HG03108 (cell line): Measurements from ENCODE around the gene SMCO4.
"Not testable (repeated sequence)": the region's sequence is repeated elsewhere in the genome, so short reads cannot be mapped to it uniquely, and the experiment has no call there.

Experiments
- ATAC-seq: cut with Tn5 transposase; IDR thresholded peaks from one replicate; pipeline ENCODE4 v1.9.1; 2021; ENCODE audit warnings: moderate library complexity; ENCODE audit not compliant: unreplicated experiment

Gene SMCO4, protein sequence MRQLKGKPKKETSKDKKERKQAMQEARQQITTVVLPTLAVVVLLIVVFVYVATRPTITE

DNA sequence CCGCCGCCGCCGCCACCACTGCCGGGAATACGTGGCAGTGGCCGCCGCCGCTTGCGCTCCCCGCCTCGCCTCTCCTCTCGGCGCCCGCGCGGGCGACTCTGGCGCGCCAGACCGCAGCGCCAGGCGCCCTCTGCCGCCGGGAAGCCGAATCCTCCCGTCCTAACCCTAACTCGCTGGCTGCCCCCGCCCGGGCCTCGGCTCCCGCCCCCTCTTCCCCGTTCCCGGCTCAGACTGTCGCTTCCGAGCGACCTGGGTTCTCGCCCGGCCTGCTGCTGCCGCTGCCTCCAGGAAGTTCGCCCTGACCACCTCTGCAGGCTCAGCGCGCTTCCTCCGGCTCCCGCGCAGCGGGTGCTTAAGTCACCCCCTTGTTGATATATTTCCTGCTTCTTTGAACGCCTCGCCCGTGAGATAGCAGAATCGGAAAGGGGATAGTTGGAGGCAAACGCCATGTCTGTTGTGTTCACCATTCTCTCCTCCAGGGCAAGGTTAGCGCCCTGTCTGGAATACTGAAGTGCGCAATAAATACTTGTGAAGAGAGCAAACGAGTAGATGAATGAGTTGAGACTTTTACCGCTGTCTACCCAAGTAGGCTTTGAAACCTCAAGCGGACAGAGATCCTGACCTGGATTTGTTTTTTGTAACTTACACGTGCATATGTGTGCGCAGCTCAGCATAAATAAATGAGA, at the start of gene SMCO4:
SMCO4 (minus strand) TSS at position 100 of the 686 bp plus-strand sequence. CDS start 64,202 bp downstream, outside the sequence.
- ATAC-seq = peak; percentile 82

- peak; percentile 64 for ATAC-seq
Observed at GRCh38 chr11:93591247-93591898, 48.2 kb upstream of the SMCO4 start.

DNA sequence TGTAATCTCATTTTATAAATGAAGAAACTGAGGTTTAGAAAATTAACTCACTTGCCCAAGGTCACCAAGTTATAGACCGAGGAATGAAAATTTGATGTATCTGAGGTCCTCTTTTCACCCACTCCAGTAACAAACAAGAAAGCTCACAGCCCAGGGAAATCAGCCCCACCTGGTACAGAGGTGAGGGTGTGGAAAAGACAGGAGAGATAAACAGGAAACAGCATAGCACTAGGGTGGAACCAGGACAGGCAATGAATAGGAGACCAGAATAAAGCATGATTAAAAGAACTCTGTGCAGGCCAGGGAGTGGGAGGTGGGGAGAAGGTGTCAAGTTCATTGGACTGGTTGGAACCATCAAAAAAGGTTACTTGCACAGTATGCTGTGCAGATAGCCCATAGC, 46.2 kb upstream of the SMCO4 start:
- no peak for ATAC-seq

DNA sequence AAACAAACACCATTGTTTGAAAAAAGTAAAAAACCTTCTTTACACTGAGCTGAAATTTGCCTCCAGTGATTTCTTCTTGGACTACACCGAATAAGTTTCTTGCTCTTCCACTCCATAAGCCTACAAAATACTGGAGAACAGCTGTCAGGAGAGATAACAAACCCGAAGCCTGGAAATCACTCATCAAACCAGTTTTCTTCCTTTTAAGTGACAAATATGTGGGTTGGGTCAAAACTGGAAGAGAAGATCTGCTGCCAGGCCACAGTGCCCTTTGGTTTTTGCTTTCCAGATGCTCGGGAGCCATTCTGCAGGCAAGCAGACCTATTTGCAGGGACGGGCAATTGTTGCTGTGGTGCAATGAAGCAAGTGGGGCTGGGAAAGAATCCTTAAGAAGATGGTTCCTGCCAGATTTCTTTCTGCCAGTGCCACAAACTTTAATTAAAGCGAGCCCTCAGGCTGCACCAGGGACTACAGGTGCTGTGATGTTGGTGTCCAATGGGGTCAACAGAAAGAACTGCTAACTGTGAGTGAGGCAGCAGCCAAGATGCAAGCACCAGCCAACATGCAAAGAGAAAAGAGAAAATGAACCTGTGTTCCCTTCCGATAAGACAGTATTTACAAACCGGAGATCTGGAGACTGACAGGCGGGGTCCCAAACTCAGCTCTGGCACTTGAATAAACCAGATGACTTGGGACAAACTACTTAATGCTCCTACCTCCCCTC, 44.8 kb upstream of the SMCO4 start:
- ATAC-seq = no peak

GRCh38 chr11:93587425-93587824, 44.2 kb upstream of the SMCO4 start:
- ATAC-seq = not testable (repeated sequence)

- no peak for ATAC-seq
Observed at GRCh38 chr11:93585758-93586157, 42.6 kb upstream of the SMCO4 start.

DNA sequence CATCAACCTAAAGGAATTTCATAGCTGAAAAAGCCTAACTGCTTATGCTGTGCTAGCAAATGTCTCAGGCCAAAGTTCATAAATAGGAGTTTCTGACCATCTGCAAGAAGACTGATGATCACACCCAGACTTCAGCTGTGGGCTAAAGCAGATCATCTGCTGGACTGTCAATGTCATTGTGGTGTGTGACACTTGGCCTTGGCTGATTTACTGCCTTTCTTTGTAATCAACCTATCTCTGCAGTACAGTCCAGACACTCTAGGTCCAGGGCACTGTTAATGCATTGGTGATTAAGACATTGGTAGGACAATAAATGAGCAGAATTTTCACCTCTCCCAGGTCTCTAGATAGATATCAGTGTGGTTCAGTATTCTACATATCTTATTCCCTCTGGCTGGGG, 40.3 kb upstream of the SMCO4 start:
- no peak for ATAC-seq

DNA sequence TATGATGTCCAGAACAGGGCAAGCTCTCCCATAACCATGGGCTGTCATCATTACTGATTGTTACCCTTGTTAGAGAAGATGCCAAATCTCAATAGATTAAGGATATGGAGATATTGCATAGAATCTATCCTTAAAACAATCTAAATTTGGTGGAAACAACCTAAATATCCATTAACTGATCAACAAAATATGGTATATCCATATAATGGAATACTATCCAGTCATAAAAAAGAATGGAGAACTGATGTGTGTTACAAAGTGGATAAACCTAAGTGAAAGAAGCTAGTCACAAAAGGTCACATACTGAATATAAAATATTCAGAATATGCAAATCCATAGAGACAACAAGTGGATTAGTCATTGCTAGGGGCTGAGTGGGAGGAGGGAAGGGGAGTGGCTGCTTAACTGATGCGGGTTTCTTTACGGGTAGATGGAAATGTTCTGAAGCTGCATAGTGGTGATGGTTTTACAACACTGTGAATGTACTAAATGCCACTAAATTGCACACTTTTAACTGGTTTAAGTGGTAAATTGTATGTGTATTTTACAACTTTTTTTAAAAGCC, 36.1 kb upstream of the SMCO4 start:
- ATAC-seq = no peak

DNA sequence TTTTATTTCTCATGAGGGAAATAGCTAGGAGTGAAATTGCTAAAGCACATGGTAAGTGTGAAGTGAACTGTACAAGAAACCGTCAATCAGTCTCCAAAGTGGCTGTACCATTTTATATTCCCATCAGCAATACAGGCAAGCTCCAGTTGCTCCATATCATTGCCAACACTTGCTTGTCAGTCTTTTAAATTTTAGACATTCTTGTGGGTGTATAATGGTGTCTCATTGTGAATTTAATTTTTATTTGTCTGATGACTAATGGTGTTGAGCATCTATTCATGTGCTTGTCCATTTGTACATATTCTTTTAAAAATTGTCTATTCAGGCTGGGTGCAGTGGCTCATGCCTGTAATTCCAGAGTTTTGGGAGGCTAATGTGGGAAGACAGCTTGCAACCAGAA, 34.1 kb upstream of the SMCO4 start:
- ATAC-seq = no peak

DNA sequence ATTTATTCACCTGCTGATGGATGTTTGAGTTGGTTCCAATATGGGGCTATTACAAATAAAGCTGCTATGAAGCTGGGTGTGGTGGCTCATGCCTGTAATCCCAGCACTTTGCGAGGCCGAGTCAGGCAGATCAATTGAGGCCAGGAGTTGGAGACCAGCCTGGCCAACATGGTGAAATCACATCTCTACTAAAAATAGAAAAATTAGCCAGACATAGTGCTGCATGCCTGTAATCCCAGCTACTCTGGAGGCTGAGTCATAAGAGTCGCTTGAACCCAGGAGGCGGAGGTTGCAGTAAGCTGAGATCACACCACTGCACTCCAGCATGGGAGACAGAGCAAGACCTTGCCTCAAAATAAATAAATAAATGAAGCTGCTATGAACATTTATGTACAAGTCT, 33.7 kb upstream of the SMCO4 start:
- ATAC-seq = not testable (repeated sequence)

DNA sequence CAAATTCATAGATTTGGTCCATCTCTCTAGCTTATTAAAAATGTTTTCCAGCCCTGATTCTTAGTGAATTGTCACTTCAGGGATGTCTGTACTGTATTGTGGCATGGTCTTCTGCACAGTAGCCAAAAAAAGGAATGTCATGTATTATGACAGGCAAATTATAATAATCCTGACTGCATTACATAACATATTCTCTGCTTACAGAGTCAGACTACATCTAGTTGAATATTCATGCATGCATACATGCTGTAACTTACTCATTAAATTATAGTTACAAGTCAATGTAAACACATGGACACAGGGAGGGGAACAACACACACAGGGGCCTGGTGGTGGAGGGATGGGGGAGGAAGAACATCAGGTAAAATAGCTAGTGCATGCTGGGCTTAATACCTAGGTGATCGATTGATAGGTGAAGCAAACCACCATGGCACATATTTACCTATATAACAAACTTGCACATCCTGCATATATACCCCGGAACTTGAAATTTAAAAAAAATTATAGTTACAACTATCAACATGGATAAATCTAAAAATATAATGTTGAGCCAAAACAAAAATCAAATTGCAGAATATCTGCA, 31.5 kb upstream of the SMCO4 start:
- no peak for ATAC-seq

DNA sequence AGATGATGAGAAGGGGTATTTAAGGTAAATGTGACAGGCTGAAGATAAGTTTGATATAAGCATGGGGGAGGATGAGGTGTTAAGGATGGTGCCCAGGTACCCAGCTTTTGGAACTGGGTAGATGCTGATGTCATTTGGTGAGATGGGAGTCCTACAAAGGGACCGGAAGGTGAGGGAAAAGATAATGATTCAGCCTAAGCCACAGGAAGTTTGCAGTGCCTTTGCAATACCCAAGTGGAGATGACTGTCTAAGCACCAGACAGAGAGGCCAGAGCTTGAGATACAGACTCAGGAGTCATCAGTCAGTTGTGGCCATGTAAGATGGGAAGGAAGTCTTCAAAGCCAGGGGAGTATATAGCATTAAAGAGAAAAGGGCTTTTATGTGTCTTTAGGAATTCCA, 30.0 kb upstream of the SMCO4 start:
- ATAC-seq = no peak

- ATAC-seq = no peak
Observed at GRCh38 chr11:93572621-93573020, 29.4 kb upstream of the SMCO4 start.

GRCh38 chr11:93572171-93572570, 29.0 kb upstream of the SMCO4 start:
- ATAC-seq = no peak

DNA sequence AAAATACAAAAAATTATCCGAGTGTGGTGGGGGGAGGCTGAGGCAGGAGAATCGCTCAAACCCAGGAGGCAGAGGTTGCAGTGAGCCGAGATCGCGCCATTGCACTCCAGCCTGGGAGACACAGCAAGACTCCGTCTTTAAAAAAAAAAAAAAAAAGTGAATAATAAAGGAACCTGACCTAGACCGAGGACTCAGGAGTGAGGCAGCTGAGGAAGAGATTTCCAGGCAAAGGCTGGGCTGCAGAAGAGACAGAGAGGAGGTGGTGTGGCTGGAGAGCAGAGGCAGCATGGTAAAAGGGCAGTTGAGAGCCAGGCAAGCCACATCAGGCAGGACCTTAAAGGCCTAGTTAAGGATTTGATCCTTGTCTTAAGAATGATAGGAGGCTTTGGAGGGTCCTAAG, 28.4 kb upstream of the SMCO4 start:
- no peak for ATAC-seq

GRCh38 chr11:93570759-93571413, 27.7 kb upstream of the SMCO4 start:
- ATAC-seq = no peak

DNA sequence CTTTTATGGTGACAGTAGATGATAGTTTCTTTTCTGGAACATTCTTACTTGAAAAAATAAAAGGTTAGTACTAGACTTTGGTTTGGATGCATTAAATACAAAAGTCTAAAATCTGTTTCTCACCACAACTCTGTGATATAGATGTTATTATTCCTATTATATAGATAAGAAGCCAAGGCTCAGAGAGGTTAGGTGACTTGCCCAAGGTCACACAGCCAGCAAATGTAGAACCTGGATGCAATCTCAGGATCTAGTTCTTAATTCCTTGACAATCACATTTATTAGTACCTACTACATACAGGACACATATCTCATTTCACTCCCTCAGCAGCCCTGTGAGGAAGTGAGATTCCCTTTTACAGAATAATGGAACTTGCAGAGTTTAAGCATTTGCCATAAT, 26.3 kb upstream of the SMCO4 start:
- no peak for ATAC-seq

GRCh38 chr11:93568726-93569125, 25.5 kb upstream of the SMCO4 start:
- ATAC-seq = no peak

DNA sequence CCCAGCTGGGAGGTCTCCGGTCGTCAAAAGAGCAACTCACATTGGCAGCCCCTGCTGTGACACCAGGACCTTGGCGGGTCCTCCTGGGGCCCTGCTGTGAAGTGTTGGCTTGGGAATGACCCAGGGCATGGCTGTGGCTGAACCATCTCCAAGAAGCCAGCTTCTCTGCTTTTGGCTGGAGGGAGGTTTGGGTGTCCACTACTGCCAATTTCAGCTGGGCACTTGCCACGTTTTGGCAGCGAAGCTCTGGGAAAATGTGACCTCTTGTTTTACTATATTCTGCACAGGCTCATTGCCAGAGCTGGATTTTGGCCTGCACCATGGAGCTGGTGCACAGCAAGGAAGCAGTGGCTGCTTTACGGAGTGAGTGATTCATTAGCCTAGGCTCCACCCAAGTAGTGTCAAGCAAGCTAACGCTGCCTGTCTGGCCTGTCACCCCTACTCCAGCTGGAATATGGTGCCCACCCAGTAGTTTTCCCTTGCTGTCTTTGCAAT, 24.3 kb upstream of the SMCO4 start:
- no peak for ATAC-seq

DNA sequence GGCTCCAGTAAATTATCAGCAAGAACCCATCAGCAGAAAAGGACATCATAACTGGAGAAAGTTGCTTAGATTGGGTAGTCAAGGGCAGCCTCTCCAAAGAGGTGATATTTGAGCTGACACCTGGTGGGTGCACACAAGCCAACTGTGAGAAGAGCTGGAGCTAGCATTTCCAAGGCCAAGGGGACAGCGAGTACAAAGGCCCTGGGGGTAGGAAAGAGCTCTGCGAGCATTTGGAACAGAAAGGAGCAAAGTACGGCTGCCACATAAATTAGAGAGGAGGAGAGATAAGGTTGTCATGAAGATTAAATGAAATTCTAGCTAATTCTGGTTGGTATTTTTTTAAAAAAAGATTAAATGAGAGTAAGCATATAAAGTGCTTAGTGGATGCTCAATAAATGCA, 21.7 kb upstream of the SMCO4 start:
- no peak for ATAC-seq

- no peak for ATAC-seq
Observed at GRCh38 chr11:93563857-93564256, 20.7 kb upstream of the SMCO4 start.
